ENCODE data around the gene POLH. TPM values are rescaled to one million over a fixed set of nuclear protein-coding genes. Genes with fewer than 3 reads are reported as not detected.

The POLH gene
- total RNA-seq, 1 donor from 2014 or later: 4.3 TPM

Other genes with a start within 250 kb of the POLH start
- gene ZNF318, start 206.5 kb upstream of the POLH start, total RNA-seq: 4.4 TPM
- gene ABCC10, start 148.6 kb upstream of the POLH start, total RNA-seq: 4.6 TPM
- not detected for gene DLK2, start 120.6 kb upstream of the POLH start, total RNA-seq
- 71.6 TPM for gene TJAP1, start 98.6 kb upstream of the POLH start, total RNA-seq
- not detected for gene LRRC73, start 65.8 kb upstream of the POLH start, total RNA-seq
- gene YIPF3, start 59.3 kb upstream of the POLH start, total RNA-seq: 71.4 TPM
- gene POLR1C, start 59.1 kb upstream of the POLH start, total RNA-seq: 51.5 TPM
- gene XPO5, start 147 bp upstream of the POLH start, total RNA-seq: 21.4 TPM
- 30.7 TPM for gene GTPBP2, start 53.1 kb downstream of the POLH start, total RNA-seq
- 15.0 TPM for gene MAD2L1BP, start 59.7 kb downstream of the POLH start, total RNA-seq
- gene RSPH9, start 68.9 kb downstream of the POLH start, total RNA-seq: not detected
- gene MRPS18A, start 111.6 kb downstream of the POLH start, total RNA-seq: 29.8 TPM
- gene VEGFA, start 194.0 kb downstream of the POLH start, total RNA-seq: 110 TPM